Liver (tissue), 3 donors: ENCODE measurements around the gene ATP2A3.

Experiments
- EGR1 ChIP-seq, 2 donors: IDR thresholded peaks; 2 replicates each; pipeline ENCODE4 v1.6.1; 2016 to 2018; ENCODE audit warnings: antibody characterized with exemption in 2 of 2, low read depth in 2 of 2
- JUND ChIP-seq, 2 donors: IDR thresholded peaks; 2 replicates each; pipeline ENCODE4 v1.6.1; 2016; ENCODE audit warnings: antibody characterized with exemption in 2 of 2
- NR2F2 ChIP-seq: IDR thresholded peaks from 2 replicates; pipeline ENCODE4 v1.6.1; 2016; ENCODE audit warnings: antibody characterized with exemption
- RAD21 ChIP-seq, 2 donors: IDR thresholded peaks; 2 replicates each; pipeline ENCODE4 v1.6.1; 2016; ENCODE audit warnings: antibody characterized with exemption in 2 of 2, mild to moderate bottlenecking in 2 of 2
- SP1 ChIP-seq: IDR thresholded peaks from 2 replicates; pipeline ENCODE4 v1.6.1; 2018; ENCODE audit warnings: antibody characterized with exemption, mild to moderate bottlenecking
- TAF1 ChIP-seq: conservative IDR thresholded peaks from 2 replicates; pipeline ENCODE4 v1.6.1; 2016; ENCODE audit warnings: antibody characterized with exemption, mild to moderate bottlenecking
- YY1 ChIP-seq: IDR thresholded peaks from 2 replicates; pipeline ENCODE4 v1.6.1; 2016; ENCODE audit warnings: antibody characterized with exemption, mild to moderate bottlenecking
- TF ChIP-seq, protein P1 (sequence below): fragments of 150-350 bp; IDR thresholded peaks from 2 replicates; pipeline ENCODE4 v1.5.1; 2017; ENCODE audit warnings: improper control_type of control experiment, low read depth, low read length; ENCODE audit not compliant: missing input control
- TF ChIP-seq, protein P2 (sequence below): IDR thresholded peaks from 2 replicates; pipeline ENCODE4 v1.6.1; 2016; ENCODE audit warnings: antibody characterized with exemption
- TF ChIP-seq, protein P3 (sequence below): IDR thresholded peaks from 2 replicates; pipeline ENCODE4 v1.6.1; 2016; ENCODE audit warnings: antibody characterized with exemption
- TF ChIP-seq, protein P4 (sequence below): IDR thresholded peaks from 2 replicates; pipeline ENCODE4 v1.6.1; 2016; ENCODE audit warnings: antibody characterized with exemption, mild to moderate bottlenecking
- TF ChIP-seq, protein P5 (sequence below): IDR thresholded peaks from 2 replicates; pipeline ENCODE4 v1.6.1; 2016; ENCODE audit warnings: antibody characterized with exemption
- donor health status: healthy.
- donor health status: healthy.

DNA sequence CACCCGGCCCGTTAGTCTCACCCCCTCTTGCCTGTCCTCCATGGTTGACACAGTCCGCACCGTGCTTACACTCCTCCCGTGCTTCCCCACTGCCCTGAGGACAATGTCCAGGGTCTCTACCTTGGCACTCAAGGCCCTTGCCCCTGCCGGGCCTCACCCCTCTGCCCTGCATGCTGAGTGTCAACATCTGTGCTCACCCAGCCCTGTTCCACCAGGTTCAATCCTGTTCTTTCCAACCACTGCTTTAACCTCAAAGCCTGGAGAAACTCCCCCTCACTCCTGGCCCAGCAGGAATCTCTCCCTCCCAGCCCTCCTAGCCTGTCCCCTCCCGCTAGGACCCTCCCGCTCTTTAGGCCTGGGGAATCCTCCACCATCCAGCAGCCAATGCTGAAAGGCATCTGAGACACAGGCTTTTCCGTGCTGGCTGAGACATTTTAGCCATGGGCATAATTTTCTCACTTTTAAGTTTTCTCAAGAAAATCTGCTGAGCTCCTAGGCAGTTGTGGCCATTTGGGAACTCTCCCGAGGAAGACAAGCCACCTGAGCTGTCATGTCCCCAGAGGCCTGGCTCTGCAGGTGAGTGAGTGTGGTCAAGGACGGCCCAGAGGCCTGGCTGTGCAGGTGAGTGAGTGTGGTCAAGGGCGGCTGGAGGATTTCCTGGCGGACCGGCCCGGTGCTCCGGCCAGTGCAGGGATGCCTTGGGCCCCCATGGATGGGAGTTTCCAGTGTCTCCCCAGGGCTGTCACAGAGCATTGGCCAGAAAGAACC is 37.2 kb downstream of the ATP2A3 start:
- TF ChIP-seq, protein P1, sequence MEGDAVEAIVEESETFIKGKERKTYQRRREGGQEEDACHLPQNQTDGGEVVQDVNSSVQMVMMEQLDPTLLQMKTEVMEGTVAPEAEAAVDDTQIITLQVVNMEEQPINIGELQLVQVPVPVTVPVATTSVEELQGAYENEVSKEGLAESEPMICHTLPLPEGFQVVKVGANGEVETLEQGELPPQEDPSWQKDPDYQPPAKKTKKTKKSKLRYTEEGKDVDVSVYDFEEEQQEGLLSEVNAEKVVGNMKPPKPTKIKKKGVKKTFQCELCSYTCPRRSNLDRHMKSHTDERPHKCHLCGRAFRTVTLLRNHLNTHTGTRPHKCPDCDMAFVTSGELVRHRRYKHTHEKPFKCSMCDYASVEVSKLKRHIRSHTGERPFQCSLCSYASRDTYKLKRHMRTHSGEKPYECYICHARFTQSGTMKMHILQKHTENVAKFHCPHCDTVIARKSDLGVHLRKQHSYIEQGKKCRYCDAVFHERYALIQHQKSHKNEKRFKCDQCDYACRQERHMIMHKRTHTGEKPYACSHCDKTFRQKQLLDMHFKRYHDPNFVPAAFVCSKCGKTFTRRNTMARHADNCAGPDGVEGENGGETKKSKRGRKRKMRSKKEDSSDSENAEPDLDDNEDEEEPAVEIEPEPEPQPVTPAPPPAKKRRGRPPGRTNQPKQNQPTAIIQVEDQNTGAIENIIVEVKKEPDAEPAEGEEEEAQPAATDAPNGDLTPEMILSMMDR: no peak
- no peak for TF ChIP-seq RAD21 (IDR thresholded peaks at IDR 0.05)
- TF ChIP-seq, protein P2, sequence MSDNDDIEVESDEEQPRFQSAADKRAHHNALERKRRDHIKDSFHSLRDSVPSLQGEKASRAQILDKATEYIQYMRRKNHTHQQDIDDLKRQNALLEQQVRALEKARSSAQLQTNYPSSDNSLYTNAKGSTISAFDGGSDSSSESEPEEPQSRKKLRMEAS: no peak
- no peak for TF ChIP-seq JUND (IDR thresholded peaks at IDR 0.05)
- TF ChIP-seq TAF1: no peak
- TF ChIP-seq, protein P3, sequence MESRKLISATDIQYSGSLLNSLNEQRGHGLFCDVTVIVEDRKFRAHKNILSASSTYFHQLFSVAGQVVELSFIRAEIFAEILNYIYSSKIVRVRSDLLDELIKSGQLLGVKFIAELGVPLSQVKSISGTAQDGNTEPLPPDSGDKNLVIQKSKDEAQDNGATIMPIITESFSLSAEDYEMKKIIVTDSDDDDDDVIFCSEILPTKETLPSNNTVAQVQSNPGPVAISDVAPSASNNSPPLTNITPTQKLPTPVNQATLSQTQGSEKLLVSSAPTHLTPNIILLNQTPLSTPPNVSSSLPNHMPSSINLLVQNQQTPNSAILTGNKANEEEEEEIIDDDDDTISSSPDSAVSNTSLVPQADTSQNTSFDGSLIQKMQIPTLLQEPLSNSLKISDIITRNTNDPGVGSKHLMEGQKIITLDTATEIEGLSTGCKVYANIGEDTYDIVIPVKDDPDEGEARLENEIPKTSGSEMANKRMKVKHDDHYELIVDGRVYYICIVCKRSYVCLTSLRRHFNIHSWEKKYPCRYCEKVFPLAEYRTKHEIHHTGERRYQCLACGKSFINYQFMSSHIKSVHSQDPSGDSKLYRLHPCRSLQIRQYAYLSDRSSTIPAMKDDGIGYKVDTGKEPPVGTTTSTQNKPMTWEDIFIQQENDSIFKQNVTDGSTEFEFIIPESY: no peak
- no peak for TF ChIP-seq YY1
- TF ChIP-seq, protein P4, sequence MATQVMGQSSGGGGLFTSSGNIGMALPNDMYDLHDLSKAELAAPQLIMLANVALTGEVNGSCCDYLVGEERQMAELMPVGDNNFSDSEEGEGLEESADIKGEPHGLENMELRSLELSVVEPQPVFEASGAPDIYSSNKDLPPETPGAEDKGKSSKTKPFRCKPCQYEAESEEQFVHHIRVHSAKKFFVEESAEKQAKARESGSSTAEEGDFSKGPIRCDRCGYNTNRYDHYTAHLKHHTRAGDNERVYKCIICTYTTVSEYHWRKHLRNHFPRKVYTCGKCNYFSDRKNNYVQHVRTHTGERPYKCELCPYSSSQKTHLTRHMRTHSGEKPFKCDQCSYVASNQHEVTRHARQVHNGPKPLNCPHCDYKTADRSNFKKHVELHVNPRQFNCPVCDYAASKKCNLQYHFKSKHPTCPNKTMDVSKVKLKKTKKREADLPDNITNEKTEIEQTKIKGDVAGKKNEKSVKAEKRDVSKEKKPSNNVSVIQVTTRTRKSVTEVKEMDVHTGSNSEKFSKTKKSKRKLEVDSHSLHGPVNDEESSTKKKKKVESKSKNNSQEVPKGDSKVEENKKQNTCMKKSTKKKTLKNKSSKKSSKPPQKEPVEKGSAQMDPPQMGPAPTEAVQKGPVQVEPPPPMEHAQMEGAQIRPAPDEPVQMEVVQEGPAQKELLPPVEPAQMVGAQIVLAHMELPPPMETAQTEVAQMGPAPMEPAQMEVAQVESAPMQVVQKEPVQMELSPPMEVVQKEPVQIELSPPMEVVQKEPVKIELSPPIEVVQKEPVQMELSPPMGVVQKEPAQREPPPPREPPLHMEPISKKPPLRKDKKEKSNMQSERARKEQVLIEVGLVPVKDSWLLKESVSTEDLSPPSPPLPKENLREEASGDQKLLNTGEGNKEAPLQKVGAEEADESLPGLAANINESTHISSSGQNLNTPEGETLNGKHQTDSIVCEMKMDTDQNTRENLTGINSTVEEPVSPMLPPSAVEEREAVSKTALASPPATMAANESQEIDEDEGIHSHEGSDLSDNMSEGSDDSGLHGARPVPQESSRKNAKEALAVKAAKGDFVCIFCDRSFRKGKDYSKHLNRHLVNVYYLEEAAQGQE: no peak
- TF ChIP-seq SP1: no peak
- TF ChIP-seq, protein P5, sequence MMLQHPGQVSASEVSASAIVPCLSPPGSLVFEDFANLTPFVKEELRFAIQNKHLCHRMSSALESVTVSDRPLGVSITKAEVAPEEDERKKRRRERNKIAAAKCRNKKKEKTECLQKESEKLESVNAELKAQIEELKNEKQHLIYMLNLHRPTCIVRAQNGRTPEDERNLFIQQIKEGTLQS: no peak
- TF ChIP-seq EGR1 (IDR thresholded peaks at IDR 0.05; ENCODE audit: low read depth in 2 of 2): no peak
- no peak for TF ChIP-seq NR2F2
